Caco-2 (cell line): ENCODE measurements around the gene MNS1. TPM values are rescaled to one million over a fixed set of nuclear protein-coding genes. Genes with fewer than 3 reads are reported as not detected.
"Not testable (repeated sequence)": the region's sequence is repeated elsewhere in the genome, so short reads cannot be mapped to it uniquely, and the experiment has no call there.

Source experiments
- BruUV-seq: library from RNA; stranded (reverse); fragments of 400-500 nt; replicated peaks from 2 replicates; lab custom pipeline; 2021; lab: Mats Ljungman, UMichigan
- CTCF ChIA-PET: fragments of 300-600 bp; sonication (Branson Sonifier 250); formaldehyde crosslinking; loops from one replicate; lab custom pipeline; 2022; ENCODE audit warnings: antibody characterized with exemption; lab: Charles Lee
- POLR2A ChIA-PET: fragments of 300-600 bp; sonication (Branson Sonifier 250); formaldehyde crosslinking; loops from one replicate; lab custom pipeline; 2022; ENCODE audit warnings: antibody characterized with exemption; lab: Charles Lee
- DNase-seq, 2 experiments: peaks; one replicate each; pipeline versions ENCODE4 v3.0.0 to v3.0.0-alpha.2; 2020 to 2022
- H3K27me3 ChIP-seq: replicated peaks from 2 replicates; pipeline ENCODE4 v1.6.0; 2011; ENCODE audit warnings: low read length; ENCODE audit not compliant: control insufficient read depth, insufficient read depth
- H3K36me3 ChIP-seq: 2 replicates; pipeline ENCODE4 v1.5.1; 2011; ENCODE audit warnings: low read length; ENCODE audit not compliant: control insufficient read depth, insufficient read depth
- H3K4me1 ChIP-seq: fragments of 250-450 bp; sonication (Bioruptor Pico); 2 replicates; pipeline ENCODE4 v1.5.1; 2020; ENCODE audit warnings: mild to moderate bottlenecking
- H3K4me3 ChIP-seq: 2 replicates; pipeline ENCODE4 v1.5.1; 2011; ENCODE audit warnings: low read depth, mild to moderate bottlenecking, control low read depth, low read length
- H3K9me3 ChIP-seq: fragments of 250-450 bp; sonication (Bioruptor Pico); 2 replicates; pipeline ENCODE4 v1.5.1; 2020; ENCODE audit warnings: mild to moderate bottlenecking, moderate library complexity
- H3K27ac Mint-ChIP-seq: one replicate; pipeline ENCODE4 v1.8.0; 2022; ENCODE audit warnings: mixed read lengths; ENCODE audit not compliant: unreplicated experiment
- H3K27me3 Mint-ChIP-seq: one replicate; pipeline ENCODE4 v1.8.0; 2022; ENCODE audit warnings: mixed read lengths; ENCODE audit not compliant: insufficient read depth, unreplicated experiment
- H3K36me3 Mint-ChIP-seq: one replicate; pipeline ENCODE4 v1.8.0; 2022; ENCODE audit warnings: mild to moderate bottlenecking, mixed read lengths; ENCODE audit not compliant: insufficient read depth, unreplicated experiment
- H3K4me1 Mint-ChIP-seq: one replicate; pipeline ENCODE4 v1.8.0; 2022; ENCODE audit warnings: low read depth, mixed read lengths; ENCODE audit not compliant: unreplicated experiment
- H3K4me3 Mint-ChIP-seq: one replicate; pipeline ENCODE4 v1.8.0; 2022; ENCODE audit warnings: mild to moderate bottlenecking, moderate library complexity, mixed read lengths; ENCODE audit not compliant: unreplicated experiment
- H3K9me3 Mint-ChIP-seq: one replicate; pipeline ENCODE4 v1.8.0; 2022; ENCODE audit warnings: mixed read lengths; ENCODE audit not compliant: unreplicated experiment
- CTCF ChIP-seq, 2 experiments: fragments of 200-600 bp in 1 of 2; IDR thresholded peaks; 1 replicate in 1 of 2; 2 replicates in 1 of 2; pipeline versions ENCODE4 v1.5.1 to v1.8.0; 2011 to 2022; ENCODE audit warnings: antibody characterized with exemption in 1 of 2, control low read depth in 1 of 2, inconsistent platforms in 1 of 2, low read depth in 1 of 2, low read length in 1 of 2, mild to moderate bottlenecking in 1 of 2, moderate library complexity in 1 of 2; ENCODE audit not compliant: insufficient read depth in 1 of 2, severe bottlenecking in 1 of 2, unreplicated experiment in 1 of 2
- intact Hi-C: fragments of 100-400 bp; cut with micrococcal nuclease; formaldehyde crosslinking; loops from one replicate; pipeline ENCODE4 v1.10.0; 2022; ENCODE audit not compliant: unreplicated experiment
- total RNA-seq: library from RNA; stranded (reverse); gene quantifications from 2 replicates; pipeline ENCODE4 v1.2.3, GENCODE V29; 2022

MNS1 gene
- total RNA-seq, 1 experiment from 2014 or later = 2.6 TPM

DNA sequence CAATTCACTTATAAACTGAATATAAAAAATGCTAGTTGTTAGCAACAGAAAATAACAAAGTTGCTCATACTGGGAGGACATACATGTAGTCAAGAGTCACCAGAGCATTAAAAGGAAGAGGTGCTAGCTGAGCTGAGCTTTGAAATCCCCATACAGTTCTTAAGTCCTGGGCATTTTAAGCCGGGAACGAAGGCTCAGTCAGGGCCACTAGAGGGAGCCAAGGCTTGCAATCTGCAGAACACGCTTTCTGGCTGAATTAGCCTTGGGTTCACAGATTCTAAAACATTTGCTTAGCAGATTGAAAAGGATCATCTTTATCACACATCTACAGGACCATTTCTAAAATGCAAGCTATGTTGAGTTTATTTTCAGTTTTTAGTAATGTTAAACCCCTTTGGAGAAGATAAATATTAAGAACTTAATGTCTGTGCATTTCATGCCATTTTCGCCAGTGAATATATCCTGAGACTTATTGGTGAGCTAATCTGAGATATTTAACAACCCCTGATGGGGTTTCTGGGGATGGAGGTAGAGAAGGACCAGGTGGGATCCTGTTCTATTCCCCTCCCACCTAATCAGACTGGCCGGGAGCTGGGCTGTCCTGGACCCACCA lies 26.3 kb upstream of the MNS1 start:
- no peak overlapping the region for H3K27ac Mint-ChIP-seq
- Histone ChIP-seq H3K27me3 (no peaks in the 10 kb centered on the region), H3K4me3 (no peak overlapping the region), H3K9me3 (no peaks in the 10 kb centered on the region), H3K36me3 (no peaks in the 10 kb centered on the region), H3K4me1 (no peaks in the 10 kb centered on the region)
- no peak overlapping the region for H3K4me3 Mint-ChIP-seq
- BruUV-seq = no TSS peak
- peak; percentile 74 to 85 for TF ChIP-seq CTCF (IDR thresholded peaks at IDR 0.05; ENCODE audit: insufficient read depth in 1 of 2, low read depth in 1 of 2, low read length in 1 of 2, severe bottlenecking in 1 of 2, unreplicated experiment in 1 of 2)
- ChIA-PET POLR2A (no interaction called here), CTCF (interaction anchor here (0.6 to 0.7 kb wide), 5 partner anchors 22 to 429 kb away, joined by 3 to 4 read pairs (median 3); partner anchors contain the start of gene MNS1)
- H3K9me3 Mint-ChIP-seq = no peaks in the 10 kb centered on the region
- H3K36me3 Mint-ChIP-seq = no peaks in the 10 kb centered on the region
- peak; percentile 55 to 67 for DNase-seq
- H3K4me1 Mint-ChIP-seq = peaks cover 7% of the 10 kb centered on the region
- intact Hi-C loops = loop anchor here (1.0 to 10.0 kb wide), 6 partner anchors 244 to 1051 kb away; partner anchors contain the start of gene ZNF280D
- H3K27me3 Mint-ChIP-seq = peaks cover 10% of the 10 kb centered on the region

- no TSS peak for BruUV-seq
- ChIA-PET CTCF (interaction anchor here (0.6 to 0.7 kb wide), 4 partner anchors 22 to 430 kb away, joined by 3 to 4 read pairs (median 3); partner anchors contain the start of gene MNS1), POLR2A (no interaction called here)
- intact Hi-C loops = loop anchor here (5.0 to 10.0 kb wide), 5 partner anchors 244 to 1052 kb away; partner anchors contain the start of gene ZNF280D
- no peaks in the 10 kb centered on the region for H3K4me1 ChIP-seq
- H3K9me3 ChIP-seq = no peaks in the 10 kb centered on the region
- no peaks in the 10 kb centered on the region for H3K27me3 ChIP-seq
- DNase-seq = no peak
- no peaks in the 10 kb centered on the region for H3K36me3 ChIP-seq
- H3K36me3 Mint-ChIP-seq = no peaks in the 10 kb centered on the region
- peaks cover 3% of the 10 kb centered on the region for H3K9me3 Mint-ChIP-seq
- no peak overlapping the region for H3K27ac Mint-ChIP-seq
- no peak for TF ChIP-seq CTCF (IDR thresholded peaks at IDR 0.05; ENCODE audit: insufficient read depth in 1 of 2, low read depth in 1 of 2, low read length in 1 of 2, severe bottlenecking in 1 of 2, unreplicated experiment in 1 of 2)
- H3K4me3 ChIP-seq = no peak overlapping the region
- H3K4me1 Mint-ChIP-seq = peaks cover 7% of the 10 kb centered on the region
- H3K27me3 Mint-ChIP-seq = peaks cover 10% of the 10 kb centered on the region
- no peak overlapping the region for H3K4me3 Mint-ChIP-seq
Measured at GRCh38 chr15:56490461-56490860, 25.5 kb upstream of the MNS1 start.

GRCh38 chr15:56486206-56486605 lies 21.3 kb upstream of the MNS1 start:
- H3K4me3 Mint-ChIP-seq, H3K27me3 Mint-ChIP-seq, H3K4me1 ChIP-seq, H3K4me1 Mint-ChIP-seq, H3K36me3 ChIP-seq, H3K4me3 ChIP-seq, intact Hi-C loops, H3K36me3 Mint-ChIP-seq, H3K27ac Mint-ChIP-seq, H3K9me3 Mint-ChIP-seq, BruUV-seq, H3K9me3 ChIP-seq, CTCF ChIA-PET, H3K27me3 ChIP-seq, POLR2A ChIA-PET, DNase-seq: not testable (repeated sequence)

DNA sequence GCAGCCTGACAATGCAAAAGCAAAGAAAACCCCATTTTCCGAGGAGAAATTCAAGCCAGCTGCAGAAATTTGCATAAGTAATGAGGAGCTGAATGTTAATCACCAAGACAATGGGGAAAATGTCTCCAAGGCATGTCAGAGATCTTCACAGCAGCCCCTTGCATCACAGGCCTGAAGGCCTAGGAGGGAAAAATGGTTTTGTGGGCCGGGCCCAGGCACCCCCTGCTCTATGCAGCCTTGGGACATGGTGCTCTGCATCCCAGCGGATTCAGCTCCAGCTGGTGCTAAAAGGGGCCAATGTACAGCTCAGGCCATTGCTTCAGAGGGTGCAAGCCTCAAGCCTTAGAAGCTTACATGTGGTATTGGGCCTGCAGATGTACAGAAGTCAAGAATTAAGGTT lies 20.5 kb upstream of the MNS1 start:
- CTCF ChIA-PET, BruUV-seq, H3K36me3 ChIP-seq, H3K27me3 ChIP-seq, H3K27ac Mint-ChIP-seq, H3K36me3 Mint-ChIP-seq, H3K4me3 ChIP-seq, intact Hi-C loops, H3K4me1 ChIP-seq, H3K9me3 Mint-ChIP-seq, DNase-seq, H3K4me1 Mint-ChIP-seq, H3K9me3 ChIP-seq, POLR2A ChIA-PET, H3K27me3 Mint-ChIP-seq, H3K4me3 Mint-ChIP-seq: not testable (repeated sequence)
